NCI-H82 treated with DMSO at 0.1 percent for 48 hours (cell line): ENCODE data around the gene MAVS.
"Not testable (repeated sequence)": the region's sequence is repeated elsewhere in the genome, so short reads cannot be mapped to it uniquely, and the experiment has no call there.

Source experiments
- DNase-seq: peaks from one replicate; lab custom pipeline; 2025; ENCODE audit not compliant: unreplicated experiment; lab: John Stamatoyannopoulos, UW

The MAVS gene

DNA sequence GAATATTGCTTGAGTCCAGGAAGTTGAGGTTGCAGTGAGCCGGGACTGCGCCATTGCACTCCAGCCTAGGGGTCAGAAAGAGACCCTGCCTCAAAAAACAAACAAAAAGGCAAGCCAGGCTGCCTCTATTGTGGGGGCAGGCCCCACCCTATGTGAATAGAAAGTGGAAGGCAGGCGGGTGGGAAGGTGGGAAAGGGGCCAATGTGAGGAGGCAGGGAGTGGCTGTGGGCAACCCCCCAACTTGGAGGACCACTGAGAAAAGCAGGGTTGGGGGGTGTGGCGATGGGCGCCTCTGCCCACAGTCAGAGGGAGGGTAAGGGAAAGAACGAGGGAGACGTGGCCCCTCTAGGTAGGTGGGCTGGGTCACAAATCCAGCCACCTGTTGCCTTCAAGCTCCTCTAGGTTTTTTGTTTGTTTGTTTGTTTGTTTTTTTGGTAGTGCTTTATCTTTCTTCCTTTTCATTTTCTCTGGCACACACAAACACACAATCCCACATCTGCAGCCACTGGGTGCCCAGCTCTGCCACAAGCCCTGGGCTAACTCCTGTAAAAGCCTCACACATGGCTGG lies 31.6 kb upstream of the MAVS start:
- no peak for DNase-seq

DNA sequence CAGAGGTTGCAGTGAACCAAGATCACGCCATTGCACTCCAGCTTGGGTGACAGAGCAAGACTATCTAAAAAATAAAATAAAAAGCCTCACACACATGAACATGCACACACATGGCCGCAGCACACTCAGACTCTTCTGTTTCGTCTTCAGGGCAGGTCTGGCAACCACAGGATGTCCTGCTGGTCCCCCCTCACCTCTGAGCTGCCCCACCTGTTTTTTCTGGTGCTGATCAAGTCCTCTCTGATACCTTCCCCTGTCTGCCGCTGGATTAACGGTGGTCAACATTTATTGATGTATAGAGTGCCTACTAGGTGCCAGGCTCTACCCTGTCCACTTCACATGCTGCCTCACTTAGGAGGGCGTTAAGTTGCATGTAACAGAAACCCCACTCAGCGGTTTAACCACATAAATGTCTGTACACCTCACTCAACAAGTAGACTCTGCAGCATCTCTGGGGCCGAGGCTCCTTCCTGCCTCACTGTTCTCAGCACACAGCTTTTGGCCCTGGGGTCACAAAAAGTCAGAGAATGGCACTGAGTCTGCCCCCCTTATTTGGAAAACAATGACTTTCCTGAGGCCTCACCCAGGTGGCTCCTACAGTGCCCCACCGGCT lies 30.8 kb upstream of the MAVS start:
- no peak for DNase-seq

DNA sequence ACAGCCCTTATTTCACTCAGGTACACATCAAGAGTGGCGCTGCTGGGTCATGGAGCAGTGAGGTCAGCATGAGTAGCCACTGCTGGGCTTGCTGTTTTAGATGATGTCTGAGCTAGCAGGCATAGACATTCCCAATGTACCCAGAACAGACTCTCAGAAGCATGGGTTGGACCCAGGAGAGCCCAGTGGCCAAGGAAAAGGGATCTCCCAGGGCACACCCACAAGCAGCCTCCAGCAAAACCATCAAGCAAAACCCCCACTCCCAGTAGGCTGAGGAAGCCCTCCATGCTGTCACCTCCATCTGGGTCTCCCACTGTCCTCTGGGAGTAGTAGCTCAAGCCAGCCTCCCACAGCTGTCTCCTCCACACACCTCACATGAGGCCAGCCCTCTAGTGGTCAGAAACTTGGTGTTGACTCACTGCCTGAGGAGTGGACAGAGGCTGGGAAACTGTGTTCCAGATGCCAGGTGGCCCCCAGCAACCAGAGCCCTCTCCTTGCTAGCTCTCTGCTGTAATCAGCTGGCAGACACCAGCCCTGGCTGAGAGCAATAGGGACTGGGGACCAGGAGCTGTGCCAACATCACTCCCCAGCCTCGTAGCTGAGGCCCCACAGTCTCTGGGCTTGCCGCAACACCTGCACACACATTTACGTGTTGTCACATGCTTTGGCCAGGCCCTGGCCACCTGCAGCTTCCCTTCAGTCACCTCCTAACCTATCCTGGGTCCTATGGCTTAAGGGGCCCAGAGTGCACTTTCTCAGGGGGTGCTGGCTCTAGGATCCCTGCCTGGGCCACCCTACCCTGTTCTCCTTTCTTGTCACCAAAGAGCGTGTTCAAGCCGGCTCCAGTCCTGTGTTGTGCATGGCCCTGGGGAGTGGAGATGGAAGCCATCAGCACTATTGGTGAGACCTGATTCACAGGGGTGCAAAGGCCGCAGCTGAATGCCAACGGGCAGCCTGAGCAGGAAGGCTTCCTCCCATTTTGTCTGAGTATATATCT lies 28.2 kb upstream of the MAVS start:
- peak; percentile 60 for DNase-seq

GRCh38 chr20:3819411-3820047 lies 27.1 kb upstream of the MAVS start:
- DNase-seq, result no peak

- peak; percentile 80 for DNase-seq
Measured at GRCh38 chr20:3820048-3820900, 26.4 kb upstream of the MAVS start, which contains the start of gene AP5S1. Gene AP5S1, plus strand, starts transcription at chr20:3820547. Its CDS starts 1,571 bp downstream, at chr20:3822118.

- no peak for DNase-seq
Measured at GRCh38 chr20:3820901-3821727, 25.5 kb upstream of the MAVS start.

GRCh38 chr20:3821996-3822395 lies 24.6 kb upstream of the MAVS start:
- no peak for DNase-seq

DNA sequence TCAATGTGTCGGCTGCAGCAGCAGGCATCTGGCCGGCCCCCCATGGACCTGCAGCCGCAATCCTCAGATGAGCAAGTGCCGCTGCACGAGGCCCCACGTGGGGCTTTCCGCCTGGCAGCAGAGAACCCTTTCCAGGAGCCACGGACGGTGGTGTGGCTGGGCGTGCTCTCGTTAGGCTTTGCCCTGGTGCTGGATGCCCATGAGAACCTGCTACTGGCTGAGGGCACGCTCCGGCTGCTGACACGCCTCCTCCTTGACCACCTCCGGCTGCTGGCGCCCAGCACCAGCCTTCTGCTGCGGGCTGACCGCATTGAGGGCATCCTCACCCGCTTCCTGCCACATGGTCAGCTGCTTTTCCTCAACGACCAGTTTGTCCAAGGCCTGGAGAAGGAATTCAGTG lies 22.8 kb upstream of the MAVS start:
- DNase-seq, result no peak

DNA sequence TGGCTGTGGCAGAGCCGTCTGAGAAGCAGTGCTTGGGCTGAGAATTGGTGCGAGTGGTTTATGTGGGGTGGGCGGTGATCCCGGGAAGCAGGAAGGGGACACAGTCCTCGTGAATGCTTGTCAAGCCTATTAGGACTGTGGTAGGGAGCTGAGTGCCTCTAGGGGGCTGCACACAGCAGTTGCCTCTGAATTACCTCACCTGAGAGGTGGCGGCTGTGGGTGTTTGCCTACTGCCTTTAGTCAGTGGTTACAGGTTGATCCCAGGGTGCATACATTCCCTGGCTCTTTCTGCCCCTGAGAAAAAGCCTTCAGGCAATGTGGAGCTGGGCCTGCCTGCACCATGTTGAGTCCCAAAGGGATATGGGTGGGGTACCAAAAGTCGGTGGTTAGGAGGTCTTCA lies 21.1 kb upstream of the MAVS start:
- DNase-seq, result no peak

DNA sequence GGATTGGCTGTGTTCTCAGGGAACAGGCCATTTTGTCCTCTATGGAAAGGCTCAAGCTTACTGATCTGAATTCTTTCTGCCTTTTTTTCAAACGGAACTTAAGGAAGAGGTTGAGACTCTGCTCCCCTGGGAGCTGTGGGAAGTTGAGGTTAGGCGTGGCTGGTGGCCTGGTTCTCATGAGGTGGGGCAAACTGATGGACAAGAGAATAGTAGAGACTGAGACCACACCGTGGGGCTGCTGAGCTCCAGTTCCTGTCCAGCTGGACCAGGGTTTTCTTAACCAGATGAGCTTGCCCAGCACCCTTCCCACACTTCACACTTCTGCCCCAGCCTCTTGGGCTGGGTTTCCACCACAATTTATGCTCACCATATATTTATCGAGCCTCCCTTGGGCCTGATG lies 20.2 kb upstream of the MAVS start:
- no peak for DNase-seq

- DNase-seq, result no peak
Measured at GRCh38 chr20:3828798-3829197, 17.8 kb upstream of the MAVS start.

GRCh38 chr20:3829891-3830290 lies 16.7 kb upstream of the MAVS start:
- not testable (repeated sequence) for DNase-seq

DNA sequence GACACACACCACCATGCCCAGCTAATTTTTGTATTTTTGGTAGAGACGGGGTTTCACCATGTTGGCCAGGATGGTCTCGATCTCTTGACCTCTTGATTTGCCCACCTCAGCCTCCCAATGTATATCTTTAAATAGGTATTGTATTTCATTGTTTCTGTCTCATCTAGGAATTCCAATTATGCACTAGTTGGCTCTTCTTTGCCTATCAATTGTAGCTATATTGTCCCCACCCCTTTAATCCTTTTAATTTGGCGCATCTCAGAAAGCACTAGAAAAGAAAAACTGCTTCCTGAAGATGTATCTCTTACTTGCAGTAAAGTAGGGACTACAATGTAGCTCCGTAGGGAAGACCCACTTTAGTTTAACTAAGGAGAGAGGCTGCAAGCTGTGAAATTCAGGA lies 10.5 kb upstream of the MAVS start:
- DNase-seq, result no peak

DNA sequence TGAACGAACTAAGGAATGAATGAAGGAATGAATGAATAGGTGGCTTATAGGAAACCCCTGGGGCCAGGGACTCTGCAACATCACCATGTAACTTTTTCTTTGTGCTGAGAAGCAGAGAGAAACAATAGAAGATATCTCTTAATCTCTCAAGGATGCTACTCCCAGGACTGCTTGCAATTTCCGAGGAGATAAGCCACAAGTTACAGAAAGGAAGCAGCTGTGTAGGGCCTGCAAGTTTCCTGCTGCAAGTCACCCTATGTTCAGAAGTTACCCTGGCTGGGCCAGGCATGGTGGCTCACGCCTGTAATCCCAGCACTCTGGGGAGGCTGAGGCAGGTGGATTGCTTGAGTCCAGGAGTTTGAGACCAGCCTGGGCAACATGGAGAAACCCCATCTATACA lies 7.3 kb upstream of the MAVS start:
- DNase-seq, result no peak

DNA sequence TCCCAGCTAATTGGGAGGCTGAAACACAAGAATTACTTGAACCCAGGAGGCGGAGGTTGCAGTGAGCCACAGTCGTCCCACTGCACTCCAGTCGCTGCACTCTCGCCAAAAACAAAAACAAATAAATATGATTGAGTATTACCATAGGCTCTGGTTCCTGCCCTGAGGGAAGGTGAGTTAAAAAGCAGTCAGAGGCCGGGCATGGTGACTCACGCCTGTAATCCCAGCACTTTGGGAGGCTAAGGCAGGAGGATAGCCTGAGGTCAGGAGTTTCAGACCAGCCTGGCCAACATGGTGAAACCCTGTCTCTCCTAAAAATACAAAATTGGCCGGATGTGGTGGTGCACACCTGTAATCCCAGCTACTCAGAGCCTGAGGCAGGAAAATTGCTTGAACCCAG lies 6.4 kb upstream of the MAVS start:
- not testable (repeated sequence) for DNase-seq

GRCh38 chr20:3842348-3842930 lies 4.2 kb upstream of the MAVS start:
- no peak for DNase-seq

GRCh38 chr20:3843490-3843889 lies 3.1 kb upstream of the MAVS start:
- no peak for DNase-seq

DNA sequence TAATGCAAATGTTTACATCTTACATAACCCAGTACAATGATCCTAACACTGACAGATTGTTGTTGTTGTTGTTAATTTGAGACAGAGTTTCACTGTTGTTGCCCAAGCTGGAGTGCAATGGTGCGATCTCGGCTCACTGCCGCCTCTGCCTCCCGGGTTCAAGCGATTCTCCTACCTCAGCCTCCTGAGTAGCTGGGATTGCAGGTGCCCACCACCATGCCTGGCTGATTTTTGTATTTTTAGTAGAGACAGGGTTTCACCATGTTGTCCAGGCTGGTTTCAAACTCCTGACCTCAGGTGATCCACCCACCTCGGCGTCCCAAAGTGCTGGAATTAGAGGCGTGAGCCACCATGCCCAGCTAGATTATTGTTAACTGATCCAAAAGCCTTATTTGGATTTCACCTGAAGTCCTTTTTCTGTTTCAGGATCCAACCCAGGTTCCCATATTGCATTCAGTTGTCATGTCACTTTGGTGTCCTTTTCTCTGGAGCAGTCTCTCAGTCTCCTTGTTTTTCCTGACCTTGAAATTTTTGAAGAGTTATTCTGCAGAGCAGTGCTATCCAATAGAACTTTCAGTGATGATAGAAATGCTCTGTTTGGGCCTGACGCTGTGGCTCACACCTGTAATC lies 2.5 kb upstream of the MAVS start:
- DNase-seq, result not testable (repeated sequence)

DNA sequence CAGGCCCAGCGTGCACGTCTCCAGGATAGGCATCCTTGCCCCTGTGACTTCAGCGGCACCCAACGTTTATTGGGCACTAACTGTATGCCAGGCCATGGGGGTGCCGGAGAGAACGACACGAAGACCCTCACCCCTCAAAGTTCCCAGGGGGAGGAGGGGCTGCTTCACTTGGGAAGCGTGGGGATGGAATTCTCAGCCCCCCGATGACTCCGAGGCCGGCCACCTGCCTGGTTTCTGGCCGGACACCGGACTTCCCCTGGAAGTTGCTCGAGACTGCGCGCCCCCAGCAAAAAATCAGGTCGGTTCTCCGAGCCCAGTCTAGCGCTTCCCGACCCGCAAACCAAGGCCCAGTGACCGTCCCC lies 275 bp upstream of the MAVS start:
- no peak for DNase-seq
